KMS-11 (cell line): ENCODE measurements around the gene LSR.

Source experiments
- H2AFZ ChIP-seq: fragments of 200-600 bp; sonication (generic); 2 replicates; pipeline ENCODE4 v1.6.1; 2016; ENCODE audit warnings: antibody characterized with exemption, mixed run types, low read depth
- H3K27ac ChIP-seq: fragments of 200-600 bp; sonication (generic); 2 replicates; pipeline ENCODE4 v1.6.1; 2016; ENCODE audit warnings: mild to moderate bottlenecking, mixed run types
- H3K27me3 ChIP-seq: fragments of 200-600 bp; sonication (generic); 2 replicates; pipeline ENCODE4 v1.6.1; 2017; ENCODE audit warnings: mild to moderate bottlenecking, low read depth, mixed run types, moderate library complexity; ENCODE audit not compliant: insufficient read depth
- H3K36me3 ChIP-seq: fragments of 200-600 bp; sonication (generic); 2 replicates; pipeline ENCODE4 v1.6.1; 2017; ENCODE audit warnings: mild to moderate bottlenecking, mixed run types; ENCODE audit not compliant: insufficient read depth
- H3K4me1 ChIP-seq: fragments of 200-600 bp; sonication (generic); 2 replicates; pipeline ENCODE4 v1.6.1; 2016; ENCODE audit warnings: mild to moderate bottlenecking, low read depth, mixed run types; ENCODE audit not compliant: poor library complexity, severe bottlenecking
- H3K4me2 ChIP-seq: fragments of 200-600 bp; sonication (generic); 2 replicates; pipeline ENCODE4 v1.7.0; 2016; ENCODE audit warnings: mild to moderate bottlenecking, mixed run types
- H3K4me3 ChIP-seq: fragments of 200-600 bp; sonication (generic); IDR thresholded peaks from 2 replicates; pipeline ENCODE4 v1.6.1; 2017; ENCODE audit warnings: low read depth, low read length, mixed read lengths; ENCODE audit not compliant: insufficient read depth
- H3K79me2 ChIP-seq: fragments of 200-600 bp; sonication (generic); 2 replicates; pipeline ENCODE4 v1.6.1; 2016; ENCODE audit warnings: low read depth, mixed run types; ENCODE audit not compliant: insufficient read depth
- H3K9ac ChIP-seq: fragments of 200-600 bp; sonication (generic); 2 replicates; pipeline ENCODE4 v1.6.1; 2016; ENCODE audit warnings: mild to moderate bottlenecking, mixed run types
- H4K20me1 ChIP-seq: fragments of 200-600 bp; sonication (generic); 2 replicates; pipeline ENCODE4 v1.6.1; 2016; ENCODE audit warnings: mild to moderate bottlenecking, mixed run types; ENCODE audit not compliant: insufficient read depth
- TF ChIP-seq, protein P1 (sequence below): fragments of 200-600 bp; sonication (generic); conservative IDR thresholded peaks from 2 replicates; pipeline ENCODE4 v1.6.1; 2017; ENCODE audit warnings: low read depth, mild to moderate bottlenecking, antibody characterized with exemption, low read length, moderate library complexity, mixed read lengths

Gene LSR

DNA sequence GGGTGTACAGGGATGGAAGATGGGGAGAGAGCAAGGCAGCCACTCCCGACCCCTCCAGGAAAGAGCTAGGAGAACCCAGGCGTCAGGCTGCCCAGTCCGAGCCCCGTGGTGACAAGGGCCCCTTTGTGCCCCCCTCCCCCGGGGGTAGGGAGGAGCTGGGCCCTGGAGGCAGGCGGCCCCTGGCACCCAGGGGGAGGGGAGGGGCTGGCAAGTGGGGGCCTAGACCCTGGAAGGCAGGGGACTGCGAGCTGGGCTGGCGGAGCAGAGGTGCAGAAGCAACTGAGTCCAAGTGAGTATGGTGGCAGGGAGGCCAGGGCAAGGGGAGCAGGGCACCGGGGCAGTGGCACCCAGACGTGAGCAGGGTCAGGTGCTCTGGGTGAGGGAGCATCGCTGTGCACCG, 43.1 kb downstream of the LSR start, which contains the start of gene MAG:
Gene MAG, plus strand, starts transcription at position 246 of the 400 bp plus-strand sequence. CDS start 3,248 bp downstream, outside the sequence.
- Histone ChIP-seq H3K36me3 (no peaks in the 10 kb centered on the region), H3K4me1 (no peaks in the 10 kb centered on the region), H4K20me1 (no peaks in the 10 kb centered on the region), H3K27me3 (peaks cover 58% of the 10 kb centered on the region), H3K4me3 (no peak within 1 kb of the TSS), H3K27ac (no peak within 1 kb of the TSS), H3K4me2 (no peak within 1 kb of the TSS), H3K9ac (no peak within 1 kb of the TSS), H3K79me2 (no peaks in the 10 kb centered on the region), H2AFZ (no peak within 1 kb of the TSS)
- TF ChIP-seq, protein P1, sequence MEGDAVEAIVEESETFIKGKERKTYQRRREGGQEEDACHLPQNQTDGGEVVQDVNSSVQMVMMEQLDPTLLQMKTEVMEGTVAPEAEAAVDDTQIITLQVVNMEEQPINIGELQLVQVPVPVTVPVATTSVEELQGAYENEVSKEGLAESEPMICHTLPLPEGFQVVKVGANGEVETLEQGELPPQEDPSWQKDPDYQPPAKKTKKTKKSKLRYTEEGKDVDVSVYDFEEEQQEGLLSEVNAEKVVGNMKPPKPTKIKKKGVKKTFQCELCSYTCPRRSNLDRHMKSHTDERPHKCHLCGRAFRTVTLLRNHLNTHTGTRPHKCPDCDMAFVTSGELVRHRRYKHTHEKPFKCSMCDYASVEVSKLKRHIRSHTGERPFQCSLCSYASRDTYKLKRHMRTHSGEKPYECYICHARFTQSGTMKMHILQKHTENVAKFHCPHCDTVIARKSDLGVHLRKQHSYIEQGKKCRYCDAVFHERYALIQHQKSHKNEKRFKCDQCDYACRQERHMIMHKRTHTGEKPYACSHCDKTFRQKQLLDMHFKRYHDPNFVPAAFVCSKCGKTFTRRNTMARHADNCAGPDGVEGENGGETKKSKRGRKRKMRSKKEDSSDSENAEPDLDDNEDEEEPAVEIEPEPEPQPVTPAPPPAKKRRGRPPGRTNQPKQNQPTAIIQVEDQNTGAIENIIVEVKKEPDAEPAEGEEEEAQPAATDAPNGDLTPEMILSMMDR: no peak

DNA sequence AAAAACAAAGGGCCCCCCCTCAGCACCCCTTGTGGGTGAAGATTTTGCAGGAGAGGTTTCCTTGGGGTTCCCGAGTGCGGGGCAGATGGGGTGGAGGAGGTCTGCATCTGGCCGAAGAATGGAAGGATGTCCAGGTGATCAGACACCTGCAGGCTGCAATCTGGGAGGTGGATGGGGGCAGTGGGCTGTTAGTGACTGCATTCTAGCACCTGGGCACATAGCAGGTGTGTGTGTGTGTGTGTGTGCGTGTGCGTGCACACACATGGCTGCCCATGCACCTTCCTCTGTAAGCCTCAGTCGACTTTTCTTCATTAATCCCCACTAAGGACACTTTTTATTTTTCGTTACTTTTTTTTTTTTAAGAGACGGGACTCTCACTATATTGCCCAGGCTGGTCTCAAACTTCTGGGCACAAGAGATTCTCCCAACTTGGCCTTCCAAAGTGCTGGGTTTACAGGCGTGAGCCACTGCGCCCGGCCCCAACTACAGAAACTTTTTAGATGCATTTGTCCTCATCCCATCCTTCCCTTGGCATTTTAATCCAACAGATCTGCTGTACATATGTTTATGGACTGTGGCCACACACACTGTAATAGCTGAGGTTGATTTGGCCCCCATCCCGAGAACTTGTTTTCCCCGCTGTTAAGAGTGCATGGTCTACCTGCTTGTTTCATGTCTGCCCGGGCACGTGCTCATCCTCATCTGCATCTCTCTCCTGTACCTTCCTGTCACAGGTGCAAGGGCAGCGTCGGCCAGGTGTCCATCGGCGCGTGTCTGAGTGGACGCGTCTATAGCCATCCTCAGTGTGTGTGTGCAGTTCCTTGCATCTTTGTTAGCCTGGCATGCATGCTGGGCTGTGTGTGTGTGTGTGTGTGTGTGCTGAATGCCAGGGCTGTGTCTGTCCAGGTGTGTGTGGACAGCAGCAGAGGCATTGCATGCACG, 43.9 kb downstream of the LSR start:
- Histone ChIP-seq H3K36me3 (no peaks in the 10 kb centered on the region), H4K20me1 (no peaks in the 10 kb centered on the region), H3K4me3 (no peak overlapping the region), H3K27ac (no peak overlapping the region), H3K27me3 (peaks cover 53% of the 10 kb centered on the region), H2AFZ (no peak overlapping the region), H3K9ac (no peak overlapping the region), H3K4me1 (no peaks in the 10 kb centered on the region), H3K4me2 (no peak overlapping the region), H3K79me2 (no peaks in the 10 kb centered on the region)
- TF ChIP-seq, protein P1: no peak

DNA sequence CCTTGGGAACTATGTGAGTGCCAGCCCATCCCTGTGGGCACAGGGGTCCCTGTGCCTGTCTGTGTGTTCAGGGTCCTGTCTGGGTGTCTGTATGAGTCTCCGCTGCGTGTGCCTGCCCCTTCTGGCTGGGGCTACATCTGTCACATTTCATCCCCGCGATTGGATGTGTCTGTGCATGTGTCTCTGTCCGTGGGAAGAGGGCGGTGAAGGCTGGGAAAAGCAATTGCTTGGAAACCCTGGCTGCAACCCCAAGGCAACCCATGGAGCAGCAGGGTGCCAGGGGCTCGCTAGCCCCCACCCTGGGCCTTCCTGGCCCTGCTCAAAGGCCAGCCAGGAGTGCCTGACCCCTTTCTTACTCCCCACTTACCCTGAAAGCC, 44.5 kb downstream of the LSR start:
- Histone ChIP-seq H3K27ac (no peak overlapping the region), H3K79me2 (no peaks in the 10 kb centered on the region), H3K4me2 (no peak overlapping the region), H3K4me3 (no peak overlapping the region), H3K36me3 (no peaks in the 10 kb centered on the region), H4K20me1 (no peaks in the 10 kb centered on the region), H3K4me1 (no peaks in the 10 kb centered on the region), H2AFZ (no peak overlapping the region), H3K27me3 (peaks cover 53% of the 10 kb centered on the region), H3K9ac (no peak overlapping the region)
- TF ChIP-seq, protein P1: no peak

DNA sequence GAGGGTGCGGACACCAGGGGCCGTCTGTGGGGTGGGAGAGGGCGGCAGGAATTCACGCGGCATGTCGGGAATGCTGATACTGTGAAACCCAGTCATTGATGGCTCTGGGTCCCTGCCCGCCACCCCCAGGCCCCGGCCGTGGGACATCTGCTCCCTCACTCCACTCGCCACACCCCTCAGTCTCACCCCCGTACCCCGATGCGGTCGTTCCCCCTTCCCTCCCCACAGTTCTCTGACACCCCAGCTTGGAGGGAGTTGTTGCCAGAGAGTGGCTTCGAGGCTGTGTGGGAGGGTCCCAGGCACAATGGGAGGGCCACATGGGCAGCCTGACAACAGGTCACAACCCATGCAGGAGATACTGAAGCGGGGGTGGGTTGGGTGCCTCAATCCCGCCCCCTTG, 45.0 kb downstream of the LSR start:
- Histone ChIP-seq H3K36me3 (no peaks in the 10 kb centered on the region), H4K20me1 (no peaks in the 10 kb centered on the region), H3K79me2 (no peaks in the 10 kb centered on the region), H3K27me3 (peaks cover 48% of the 10 kb centered on the region), H3K4me3 (no peak overlapping the region), H3K27ac (no peak overlapping the region), H3K4me2 (no peak overlapping the region), H3K9ac (no peak overlapping the region), H3K4me1 (no peaks in the 10 kb centered on the region), H2AFZ (no peak overlapping the region)
- TF ChIP-seq, protein P1: no peak
